ENCODE measurements around the gene C20orf144. TPM values are rescaled to one million over a fixed set of nuclear protein-coding genes. Genes with fewer than 3 reads are reported as not detected.

Gene C20orf144
- total and polyA plus RNA-seq, 2 experiments from 2014 or later: 0.26 to 0.66 TPM

DNA sequence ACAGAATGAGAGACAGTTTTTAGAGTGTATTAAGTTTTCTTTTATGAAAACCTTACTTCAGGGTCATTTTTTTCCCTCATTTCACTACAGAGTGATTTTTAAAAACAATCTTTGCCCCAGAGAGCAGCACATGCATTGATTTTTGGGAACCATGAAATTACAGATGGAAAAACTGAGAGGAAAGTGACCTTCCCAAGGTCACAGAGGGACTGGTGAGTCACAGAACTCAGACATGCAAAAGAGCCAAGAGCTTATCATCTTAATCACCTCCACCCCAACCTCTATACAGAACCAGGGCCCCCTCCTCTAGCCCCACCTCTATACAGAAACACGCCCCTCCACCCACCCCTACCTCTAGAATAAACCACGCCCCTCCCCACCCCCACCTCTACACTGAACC, 47.3 kb downstream of the C20orf144 start:
- Mint-ChIP-seq H3K27ac (no peak overlapping the region), H3K9me3 (no peaks in the 10 kb centered on the region), H3K4me3 (no peak overlapping the region), H3K27me3 (ENCODE audit: insufficient read depth, low read depth, poor library complexity) (peaks cover 9% of the 10 kb centered on the region), H3K36me3 (ENCODE audit: low read depth) (no peaks in the 10 kb centered on the region; the same call in 2 of the 3 replicates), H3K4me1 (peaks cover 16% of the 10 kb centered on the region)
- 0 out of 2 replicates have a peak overlapping the region, but pooled peaks have one; percentile 5 for H3K4me2 ChIP-seq
- H2AFZ ChIP-seq: no peak overlapping the region
- no peak for TF ChIP-seq ETS1 (IDR thresholded peaks at IDR 0.05)
- H3K4me3 ChIP-seq: no peak overlapping the region
- no peaks in the 10 kb centered on the region for H3K27me3 ChIP-seq (ENCODE audit: insufficient read depth)
- H3K79me2 ChIP-seq (replicated peaks; ENCODE audit: insufficient read depth): no peaks in the 10 kb centered on the region
- ATAC-seq: peak; percentile 40
- H3F3A ChIP-seq (replicated peaks; ENCODE audit: low read depth): 0 out of 2 replicates have a peak, but pooled peaks cover 3% of the 10 kb centered on the region
- peak; percentile 50 for DNase-seq (ENCODE audit: low spot score)
- H3K4me1 ChIP-seq (ENCODE audit: insufficient read depth): peaks cover 13% of the 10 kb centered on the region
- H3K9me2 ChIP-seq (ENCODE audit: insufficient read depth): no peaks in the 10 kb centered on the region; the same call in 1 of the 2 replicates
- no peaks in the 10 kb centered on the region for H4K20me1 ChIP-seq (replicated peaks; ENCODE audit: insufficient read depth)
- no peaks in the 10 kb centered on the region for H3K36me3 ChIP-seq (ENCODE audit: insufficient read depth)
- peak overlapping the region; percentile 64; the same call in 1 of the 2 replicates for H3K27ac ChIP-seq (ENCODE audit: low read depth)

DNA sequence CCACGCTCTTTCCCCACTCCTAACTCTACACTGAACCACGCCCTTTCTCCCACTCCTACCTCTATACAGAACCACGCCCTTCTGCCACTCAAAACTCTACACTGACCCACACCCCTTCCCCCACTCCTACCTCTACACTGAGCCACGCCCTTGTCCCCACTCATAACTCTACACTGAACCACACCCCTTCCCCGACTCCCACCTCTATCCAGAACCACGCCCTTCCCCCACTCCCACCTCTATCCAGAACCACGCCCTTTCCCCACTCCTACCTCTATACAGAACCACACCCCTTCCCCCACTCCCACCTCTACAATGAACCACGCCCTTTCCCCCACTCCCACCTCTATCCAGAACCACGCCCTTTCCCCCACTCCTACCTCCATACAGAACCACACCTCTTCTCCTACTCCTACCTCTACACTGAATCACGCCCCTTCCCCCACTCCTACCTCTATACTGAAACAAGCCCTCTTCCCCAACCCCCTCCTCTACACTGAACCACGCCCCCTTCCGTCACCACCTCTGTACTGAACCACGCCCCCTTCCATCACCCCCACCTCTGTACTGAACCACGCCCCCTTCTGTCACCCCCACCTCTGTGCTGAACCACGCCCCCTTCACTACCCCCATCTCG, 47.9 kb downstream of the C20orf144 start:
- H3F3A ChIP-seq (replicated peaks; ENCODE audit: low read depth): 0 out of 2 replicates have a peak, but pooled peaks cover 3% of the 10 kb centered on the region
- no peak overlapping the region for H2AFZ ChIP-seq
- H3K27me3 Mint-ChIP-seq (ENCODE audit: insufficient read depth, low read depth, poor library complexity): peaks cover 10% of the 10 kb centered on the region
- TF ChIP-seq EZH2 (IDR thresholded peaks at IDR 0.05; ENCODE audit: low read depth, unreplicated experiment) (no peak), NANOG (IDR thresholded peaks at IDR 0.05; ENCODE audit: borderline replicate concordance) (no peak), EZH2phosphoT487 (IDR thresholded peaks at IDR 0.05; ENCODE audit: unreplicated experiment) (no peak), POLR2AphosphoS5 (IDR thresholded peaks at IDR 0.05; ENCODE audit: low read depth) (no peak)
- no peak overlapping the region for H3K27ac Mint-ChIP-seq
- no peaks in the 10 kb centered on the region for H3K79me2 ChIP-seq (replicated peaks; ENCODE audit: insufficient read depth)
- peak; percentile 89 for ATAC-seq
- no peaks in the 10 kb centered on the region for H3K27me3 ChIP-seq (ENCODE audit: insufficient read depth)
- H3K4me1 ChIP-seq (ENCODE audit: insufficient read depth): peaks cover 13% of the 10 kb centered on the region
- no peaks in the 10 kb centered on the region for H4K20me1 ChIP-seq (replicated peaks; ENCODE audit: insufficient read depth)
- H3K9me2 ChIP-seq (ENCODE audit: insufficient read depth): no peaks in the 10 kb centered on the region; the same call in 1 of the 2 replicates
- DNase-seq (ENCODE audit: low spot score): peak; percentile 91
- H3K27ac ChIP-seq (ENCODE audit: low read depth): peak overlapping the region; percentile 80; the same call in 1 of the 2 replicates
- no peaks in the 10 kb centered on the region for H3K9me3 Mint-ChIP-seq
- H3K4me3 Mint-ChIP-seq: no peak overlapping the region
- no peaks in the 10 kb centered on the region; the same call in 2 of the 3 replicates for H3K36me3 Mint-ChIP-seq (ENCODE audit: low read depth)
- no peaks in the 10 kb centered on the region for H3K36me3 ChIP-seq (ENCODE audit: insufficient read depth)
- H3K4me2 ChIP-seq: peak overlapping the region; percentile 48; the same call in 1 of the 2 replicates
- peak overlapping the region; percentile 26; the same call in 1 of the 2 replicates for H3K4me3 ChIP-seq
- peaks cover 16% of the 10 kb centered on the region for H3K4me1 Mint-ChIP-seq

DNA sequence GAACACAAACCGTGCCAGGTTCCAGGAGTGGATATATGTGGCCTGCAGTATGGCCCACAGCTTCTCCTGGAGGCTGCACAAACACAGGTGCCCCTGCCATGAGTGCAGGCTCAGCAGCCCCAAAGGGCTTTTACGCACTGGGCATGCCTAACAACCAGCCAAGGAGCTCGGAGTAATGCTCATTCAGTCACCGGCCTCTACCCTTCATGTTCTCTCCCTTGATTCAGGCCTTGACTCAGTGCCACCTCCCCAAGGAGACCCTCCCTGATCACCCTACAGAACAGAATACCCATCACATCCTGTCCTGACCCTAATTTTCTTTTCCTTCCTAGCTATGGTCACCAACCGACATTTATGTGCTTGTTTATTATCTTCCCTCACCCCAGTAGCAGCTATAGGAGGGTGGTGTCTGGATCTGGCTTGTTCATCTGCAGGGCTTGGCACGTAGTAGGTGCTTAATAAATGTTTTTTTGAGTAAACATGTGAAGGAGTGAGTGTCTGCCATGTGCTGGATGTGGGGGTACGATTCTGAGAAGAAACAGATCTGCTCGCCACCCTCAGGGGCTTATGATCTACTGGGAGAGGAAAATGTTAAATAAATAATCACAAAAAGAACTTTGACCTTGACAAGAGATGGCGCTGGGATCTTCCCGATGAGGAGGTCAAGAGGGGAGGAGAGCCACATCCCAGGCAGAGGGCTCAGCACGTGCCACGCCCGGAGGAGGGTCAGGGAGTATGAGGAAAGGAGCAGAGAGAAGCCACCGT, 48.7 kb downstream of the C20orf144 start:
- H3K27me3 Mint-ChIP-seq (ENCODE audit: insufficient read depth, low read depth, poor library complexity): peaks cover 10% of the 10 kb centered on the region
- H3K27ac Mint-ChIP-seq: no peak overlapping the region; the same call in 1 of the 2 replicates
- H3K4me1 ChIP-seq (ENCODE audit: insufficient read depth): peaks cover 13% of the 10 kb centered on the region
- no peaks in the 10 kb centered on the region for H3K27me3 ChIP-seq (ENCODE audit: insufficient read depth)
- no peak; the same call in 1 of the 3 replicates for ATAC-seq
- peak overlapping the region; percentile 80 for H3K27ac ChIP-seq (ENCODE audit: low read depth)
- no peaks in the 10 kb centered on the region; the same call in 1 of the 2 replicates for H3K9me2 ChIP-seq (ENCODE audit: insufficient read depth)
- H3K4me1 Mint-ChIP-seq: peaks cover 16% of the 10 kb centered on the region
- TF ChIP-seq ZNF331 (CRISPR knock-in tag; IDR thresholded peaks at IDR 0.05; ENCODE audit: low read depth) (no peak), NANOG (IDR thresholded peaks at IDR 0.05; ENCODE audit: borderline replicate concordance) (no peak)
- H2AFZ ChIP-seq: peak overlapping the region; percentile 78; the same call in 1 of the 2 replicates
- no peak for DNase-seq (ENCODE audit: low spot score)
- no peaks in the 10 kb centered on the region for H3K9me3 Mint-ChIP-seq
- peak overlapping the region; percentile 36; the same call in 1 of the 2 replicates for H3K4me2 ChIP-seq
- 0 out of 2 replicates have a peak, but pooled peaks cover 3% of the 10 kb centered on the region for H3F3A ChIP-seq (replicated peaks; ENCODE audit: low read depth)
- no peaks in the 10 kb centered on the region for H4K20me1 ChIP-seq (replicated peaks; ENCODE audit: insufficient read depth)
- H3K36me3 ChIP-seq (ENCODE audit: insufficient read depth): no peaks in the 10 kb centered on the region
- H3K4me3 Mint-ChIP-seq: no peak overlapping the region; the same call in 2 of the 3 replicates
- no peaks in the 10 kb centered on the region for H3K79me2 ChIP-seq (replicated peaks; ENCODE audit: insufficient read depth)
- no peak overlapping the region for H3K4me3 ChIP-seq
- no peaks in the 10 kb centered on the region; the same call in 2 of the 3 replicates for H3K36me3 Mint-ChIP-seq (ENCODE audit: low read depth)
